Pancreas (tissue), 10 donors: Measurements from ENCODE around the gene TTLL1. TPM values are rescaled to one million over a fixed set of nuclear protein-coding genes. Genes with fewer than 3 reads are reported as not detected.

Experiments used
- ATAC-seq, 4 donors: fragments of 200-7000 bp; cut with Tn5 transposase; one replicate each; pipeline versions ENCODE4 v1.8.0 to v1.9.1; 2020; ENCODE audit warnings: mild to moderate bottlenecking in 4 of 4, moderate library complexity in 4 of 4
- DNase-seq, 6 donors: peaks; one replicate each; pipeline ENCODE4 v3.0.0-alpha.2; 2020
- FAIRE-seq: peaks from 2 replicates; lab custom pipeline; 2012; peaks lifted over from hg19 to GRCh38; lab: Jason Lieb, UNC
- H3K27ac ChIP-seq, 4 donors: fragments of 200-600 bp; sonication (generic); 1 replicate in 3 of 4; 2 replicates in 1 of 4; pipeline versions ENCODE4 v1.5.0 to v1.8.0; 2020
- H3K27me3 ChIP-seq, 4 donors: fragments of 200-600 bp; one replicate each; pipeline ENCODE4 v1.8.0; 2021
- H3K36me3 ChIP-seq, 3 donors: fragments of 200-600 bp; sonication (generic) in 1 of 3; one replicate each; pipeline versions ENCODE4 v1.5.0 to v1.8.0; 2020 to 2021
- H3K4me1 ChIP-seq, 3 donors: fragments of 200-600 bp; one replicate each; pipeline ENCODE4 v1.8.0; 2021
- H3K4me3 ChIP-seq, 4 donors: fragments of 200-600 bp; sonication (generic) in 2 of 4; one replicate each; pipeline versions ENCODE4 v1.5.0 to v1.8.0; 2020 to 2021
- H3K9me3 ChIP-seq, 4 donors: fragments of 200-600 bp; one replicate each; pipeline ENCODE4 v1.8.0; 2021
- CTCF ChIP-seq, 4 donors: fragments of 200-600 bp; sonication (generic) in 3 of 4; IDR thresholded peaks; one replicate each; pipeline versions ENCODE4 v1.5.0 to v1.8.0; 2021; ENCODE audit warnings: antibody characterized with exemption in 4 of 4
- WGBS, 2 donors: extraction: QIAGEN DNeasy Blood & Tissue Kit; methylation state at CpG; one replicate each; pipeline ENCODE4 v1.1.7; 2013; 5-methylcytosine and 5-hydroxymethylcytosine counted together
- intact Hi-C, 3 donors: fragments of 100-400 bp; cut with DNase I; formaldehyde crosslinking; loops; one replicate each; pipeline versions ENCODE4 v1.11.1 to v1.14.2; 2022
- polyA plus RNA-seq, 2 donors: library from polyadenylated mRNA; stranded (reverse); fragments of 200-250 nt; gene quantifications; one replicate each; pipeline ENCODE4 v1.2.3, GENCODE V29; 2013
- total RNA-seq, 6 donors: library from RNA; stranded (reverse); fragmentation: NEBNext Ultra II Directional in 4 of 6; extraction: Animal tissue kit (Norgen Biotek cat#: 25700) in 4 of 6; gene quantifications; one replicate each; pipeline versions ENCODE4 v1.2.1 to v1.2.4, GENCODE V29; 2021 to 2023
- donor health status: healthy with polysubstance abuse.
- donor health status: DM: no; HTN: no; CAD: no; lungs with moderate emphysema.
- donor health status: DM: no; HTN: no; CAD: no.
- donor health status: control.
- donor health status: control.
- donor health status: Bipolar disorder and iron deficiency.
- donor health status: DM: yes; HTN: yes; CAD: no.
- donor health status: DM: no; HTN: no; CAD: no.
- donor health status: DM: no; HTN: no; CAD: no.
- donor health status: DM: yes; HTN: yes; CAD: no.

Gene TTLL1
- total and polyA plus RNA-seq, 8 donors = 1.5 to 5.1 (median 2.2) TPM

GRCh38 chr22:43013355-43014315, 75.6 kb downstream of the TTLL1 start:
- peak overlapping the region; percentile 8 to 73 (median 52) for H3K27ac ChIP-seq
- peak overlapping the region; percentile 47 to 75 (median 64) for H3K4me3 ChIP-seq
- FAIRE-seq = no peak
- H3K36me3 ChIP-seq = no peaks in the 10 kb centered on the region
- H3K27me3 ChIP-seq = no peaks in the 10 kb centered on the region
- intact Hi-C loops = no loop called here
- H3K9me3 ChIP-seq = no peaks in the 10 kb centered on the region
- 8% methylated on average over 16 of the region's 16 CpGs for WGBS, 2 donors
- DNase-seq = peak in 2 of 6 donors; percentile 37 to 50
- peak; percentile 1 to 4 (median 2) for ATAC-seq
- TF ChIP-seq CTCF (IDR thresholded peaks at IDR 0.05) = no peak
- H3K4me1 ChIP-seq = peaks cover 27 to 49% (median 39%) of the 10 kb centered on the region in 3 donors

- ATAC-seq (no peak), DNase-seq (peak in 1 of 6 donors; percentile 8), FAIRE-seq (no peak)
- H3K27ac ChIP-seq = peak overlapping the region in 2 of 4 donors; percentile 44 to 73
- H3K4me1 ChIP-seq = peaks cover 40 to 58% (median 51%) of the 10 kb centered on the region in 3 donors
- no peak for TF ChIP-seq CTCF (IDR thresholded peaks at IDR 0.05)
- no peaks in the 10 kb centered on the region for H3K36me3 ChIP-seq
- no peak overlapping the region for H3K4me3 ChIP-seq
- no peaks in the 10 kb centered on the region for H3K27me3 ChIP-seq
- intact Hi-C loops = no loop called here
- 66 to 73% methylated on average over 6 of the region's 6 CpGs for WGBS, 2 donors
- H3K9me3 ChIP-seq = no peaks in the 10 kb centered on the region
Measured at GRCh38 chr22:43012390-43012789, 76.8 kb downstream of the TTLL1 start.

- peak in 3 of 4 donors; percentile 1 to 19 (median 10) for ATAC-seq
- TF ChIP-seq CTCF (IDR thresholded peaks at IDR 0.05) = no peak
- FAIRE-seq = no peak
- no peak overlapping the region for H3K4me3 ChIP-seq
- H3K27ac ChIP-seq = peak overlapping the region; percentile 20 to 78 (median 59)
- H3K27me3 ChIP-seq = no peaks in the 10 kb centered on the region
- no peaks in the 10 kb centered on the region for H3K36me3 ChIP-seq
- WGBS, 2 donors = 13 to 18% methylated on average over 7 of the region's 7 CpGs
- DNase-seq = peak in 5 of 6 donors; percentile 37 to 78 (median 69)
- H3K4me1 ChIP-seq = peaks cover 44 to 69% (median 58%) of the 10 kb centered on the region in 3 donors
- no peaks in the 10 kb centered on the region for H3K9me3 ChIP-seq
- intact Hi-C loops = no loop called here
Measured at GRCh38 chr22:43011079-43011478, 78.1 kb downstream of the TTLL1 start.

- FAIRE-seq (no peak), ATAC-seq (peak in 1 of 4 donors; percentile 10), DNase-seq (peak in 1 of 6 donors; percentile 55)
- Histone ChIP-seq H3K36me3 (no peaks in the 10 kb centered on the region), H3K4me1 (peaks cover 57 to 82% (median 62%) of the 10 kb centered on the region in 3 donors), H3K27me3 (no peaks in the 10 kb centered on the region), H3K27ac (peak overlapping the region in 3 of 4 donors; percentile 16 to 76 (median 39)), H3K9me3 (no peaks in the 10 kb centered on the region), H3K4me3 (no peak overlapping the region)
- intact Hi-C loops = no loop called here
- no peak for TF ChIP-seq CTCF (IDR thresholded peaks at IDR 0.05)
- WGBS, 2 donors = 40 to 42% methylated on average over 4 of the region's 4 CpGs
Measured at GRCh38 chr22:43009444-43009843, 79.7 kb downstream of the TTLL1 start.
